Nephron (organoid): Measurements from ENCODE around the gene GLYR1.

Source experiments
- H3K27ac Mint-ChIP-seq, 3 experiments: 2 replicates each; pipeline ENCODE4 v1.8.0; 2020; ENCODE audit warnings: mixed read lengths in 3 of 3, mild to moderate bottlenecking in 2 of 3, moderate library complexity in 1 of 3
- H3K27me3 Mint-ChIP-seq: 2 replicates; pipeline ENCODE4 v1.8.0; 2021; ENCODE audit warnings: low read depth, mild to moderate bottlenecking, moderate library complexity, mixed read lengths
- H3K36me3 Mint-ChIP-seq: 2 replicates; pipeline ENCODE4 v1.8.0; 2020; ENCODE audit warnings: low read depth, mixed read lengths
- H3K4me1 Mint-ChIP-seq: 2 replicates; pipeline ENCODE4 v1.8.0; 2020; ENCODE audit warnings: mixed read lengths
- H3K4me3 Mint-ChIP-seq, 3 experiments: 2 replicates each; pipeline ENCODE4 v1.8.0; 2020; ENCODE audit warnings: mild to moderate bottlenecking in 3 of 3, mixed read lengths in 3 of 3, moderate library complexity in 2 of 3
- H3K9me3 Mint-ChIP-seq: 2 replicates; pipeline ENCODE4 v1.8.0; 2020; ENCODE audit warnings: mixed read lengths
- CTCF ChIP-seq, 3 experiments: fragments of 200-600 bp; sonication (generic); IDR thresholded peaks; one replicate each; pipeline ENCODE4 v1.5.0; 2021; ENCODE audit warnings: antibody characterized with exemption in 3 of 3; ENCODE audit not compliant: unreplicated experiment in 3 of 3

Gene GLYR1

GRCh38 chr16:4792951-4793513 is 54.1 kb downstream of the GLYR1 start:
- H3K9me3 Mint-ChIP-seq = no peaks in the 10 kb centered on the region
- TF ChIP-seq CTCF (IDR thresholded peaks at IDR 0.05; ENCODE audit: unreplicated experiment in 3 of 3) = no peak
- H3K27me3 Mint-ChIP-seq = no peaks in the 10 kb centered on the region
- H3K27ac Mint-ChIP-seq = no peak overlapping the region
- H3K4me1 Mint-ChIP-seq = no peaks in the 10 kb centered on the region
- no peak overlapping the region for H3K4me3 Mint-ChIP-seq
- H3K36me3 Mint-ChIP-seq = peaks cover 4% of the 10 kb centered on the region

- H3K4me3 Mint-ChIP-seq = no peak overlapping the region
- no peaks in the 10 kb centered on the region for H3K9me3 Mint-ChIP-seq
- H3K36me3 Mint-ChIP-seq = no peaks in the 10 kb centered on the region
- TF ChIP-seq CTCF (IDR thresholded peaks at IDR 0.05; ENCODE audit: unreplicated experiment in 3 of 3) = no peak
- no peak overlapping the region for H3K27ac Mint-ChIP-seq
- H3K4me1 Mint-ChIP-seq = no peaks in the 10 kb centered on the region
- H3K27me3 Mint-ChIP-seq = no peaks in the 10 kb centered on the region
Observed at GRCh38 chr16:4790871-4791270, 56.2 kb downstream of the GLYR1 start.

GRCh38 chr16:4790261-4790660 is 56.8 kb downstream of the GLYR1 start:
- Mint-ChIP-seq H3K36me3 (no peaks in the 10 kb centered on the region), H3K27ac (no peak overlapping the region), H3K4me3 (no peak overlapping the region), H3K27me3 (no peaks in the 10 kb centered on the region), H3K4me1 (no peaks in the 10 kb centered on the region), H3K9me3 (no peaks in the 10 kb centered on the region)
- TF ChIP-seq CTCF (IDR thresholded peaks at IDR 0.05; ENCODE audit: unreplicated experiment in 3 of 3) = no peak

GRCh38 chr16:4788910-4789309 is 58.2 kb downstream of the GLYR1 start:
- Mint-ChIP-seq H3K27ac (peak overlapping the region in 1 of 3 experiments; percentile 6), H3K9me3 (no peaks in the 10 kb centered on the region), H3K4me1 (no peaks in the 10 kb centered on the region), H3K36me3 (no peaks in the 10 kb centered on the region), H3K27me3 (no peaks in the 10 kb centered on the region), H3K4me3 (no peak overlapping the region)
- no peak for TF ChIP-seq CTCF (IDR thresholded peaks at IDR 0.05; ENCODE audit: unreplicated experiment in 3 of 3)

- TF ChIP-seq CTCF (IDR thresholded peaks at IDR 0.05; ENCODE audit: unreplicated experiment in 3 of 3) = no peak
- no peaks in the 10 kb centered on the region for H3K4me1 Mint-ChIP-seq
- H3K36me3 Mint-ChIP-seq = no peaks in the 10 kb centered on the region
- no peak overlapping the region for H3K4me3 Mint-ChIP-seq
- H3K27ac Mint-ChIP-seq = peak overlapping the region in 1 of 3 experiments; percentile 6
- H3K9me3 Mint-ChIP-seq = no peaks in the 10 kb centered on the region
- H3K27me3 Mint-ChIP-seq = no peaks in the 10 kb centered on the region
Observed at GRCh38 chr16:4788489-4788889, 58.6 kb downstream of the GLYR1 start.
